ENCODE results near the gene APLP1.
"Not testable (repeated sequence)": the region's sequence is repeated elsewhere in the genome, so short reads cannot be mapped to it uniquely, and the experiment has no call there.

Gene APLP1

GRCh38 chr19:35885225-35885738 is 16.9 kb downstream of the APLP1 start:
- no peak for DNase-seq

GRCh38 chr19:35885904-35886303 is 17.5 kb downstream of the APLP1 start:
- DNase-seq: no peak

GRCh38 chr19:35887197-35887596 is 18.8 kb downstream of the APLP1 start:
- no peak for DNase-seq

- DNase-seq: no peak
These were observed 20.0 kb downstream of the APLP1 start for GRCh38 chr19:35888398-35888797.

- DNase-seq: no peak
These were observed 21.2 kb downstream of the APLP1 start for GRCh38 chr19:35889370-35890112.

- DNase-seq: no peak
These were observed 21.8 kb downstream of the APLP1 start for GRCh38 chr19:35890113-35890650.

- DNase-seq: not testable (repeated sequence)
These were observed 23.4 kb downstream of the APLP1 start for GRCh38 chr19:35891819-35892218.

- DNase-seq: no peak
These were observed 26.0 kb downstream of the APLP1 start for GRCh38 chr19:35894342-35894741.

- no peak for DNase-seq
These were observed 27.7 kb downstream of the APLP1 start for GRCh38 chr19:35895911-35896642.

- DNase-seq: no peak
These were observed 28.3 kb downstream of the APLP1 start for GRCh38 chr19:35896643-35897040.

GRCh38 chr19:35897706-35898451 is 29.5 kb downstream of the APLP1 start:
- no peak for DNase-seq

GRCh38 chr19:35898499-35898809 is 30.1 kb downstream of the APLP1 start:
- DNase-seq: no peak

- peak; percentile 62 for DNase-seq
These were observed 31.3 kb downstream of the APLP1 start for GRCh38 chr19:35899547-35900214.

- no peak for DNase-seq
These were observed 32.8 kb downstream of the APLP1 start for GRCh38 chr19:35901055-35901644.

GRCh38 chr19:35901854-35902661 is 33.7 kb downstream of the APLP1 start, which contains the start of gene HCST:
Gene HCST (plus strand): TSS chr19:35902529. CDS start chr19:35902594, 65 bp downstream.
- no peak for DNase-seq

- DNase-seq: no peak
These were observed 34.6 kb downstream of the APLP1 start for GRCh38 chr19:35902870-35903475.

- DNase-seq: peak; percentile 54
These were observed 35.3 kb downstream of the APLP1 start for GRCh38 chr19:35903550-35904179.

- DNase-seq: no peak
These were observed 36.1 kb downstream of the APLP1 start for GRCh38 chr19:35904311-35905068.

- no peak for DNase-seq
These were observed 36.9 kb downstream of the APLP1 start for GRCh38 chr19:35905178-35905727.

Measured in NCI-H774 (cell line).